Stimulated activated CD4-positive, alpha-beta T cell treated with anti-CD3 and anti-CD28 coated beads, Interleukin-4, amount 100 ng/mL, for 4 hours (primary cell): ENCODE data around the gene GATD1.
A peak's percentile ranks its signal among the peaks of the same experiment; 100 is the strongest.

Experiments used
- DNase-seq, 2 experiments: peaks; one replicate each; pipeline ENCODE4 v3.0.0-alpha.2; 2020

Gene GATD1

DNA sequence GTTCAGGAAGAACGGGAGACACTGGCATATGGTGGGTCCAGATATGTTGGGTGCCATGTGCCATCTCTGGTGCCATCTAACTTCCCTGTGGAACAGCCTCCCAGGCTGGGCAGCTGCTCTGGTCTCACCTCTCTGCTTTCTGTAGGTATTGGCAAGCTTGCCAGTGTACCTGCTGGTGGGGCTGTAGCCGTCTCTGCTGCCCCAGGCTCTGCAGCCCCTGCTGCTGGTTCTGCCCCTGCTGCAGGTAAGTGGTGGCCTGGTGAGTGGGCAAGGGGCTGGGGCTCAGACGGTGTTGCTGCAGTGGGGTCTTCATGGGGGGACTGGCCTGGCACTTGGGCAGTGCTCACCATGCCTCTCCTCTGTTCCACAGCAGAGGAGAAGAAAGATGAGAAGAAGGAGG is 35.1 kb upstream of the GATD1 start:
- DNase-seq, result no peak

DNA sequence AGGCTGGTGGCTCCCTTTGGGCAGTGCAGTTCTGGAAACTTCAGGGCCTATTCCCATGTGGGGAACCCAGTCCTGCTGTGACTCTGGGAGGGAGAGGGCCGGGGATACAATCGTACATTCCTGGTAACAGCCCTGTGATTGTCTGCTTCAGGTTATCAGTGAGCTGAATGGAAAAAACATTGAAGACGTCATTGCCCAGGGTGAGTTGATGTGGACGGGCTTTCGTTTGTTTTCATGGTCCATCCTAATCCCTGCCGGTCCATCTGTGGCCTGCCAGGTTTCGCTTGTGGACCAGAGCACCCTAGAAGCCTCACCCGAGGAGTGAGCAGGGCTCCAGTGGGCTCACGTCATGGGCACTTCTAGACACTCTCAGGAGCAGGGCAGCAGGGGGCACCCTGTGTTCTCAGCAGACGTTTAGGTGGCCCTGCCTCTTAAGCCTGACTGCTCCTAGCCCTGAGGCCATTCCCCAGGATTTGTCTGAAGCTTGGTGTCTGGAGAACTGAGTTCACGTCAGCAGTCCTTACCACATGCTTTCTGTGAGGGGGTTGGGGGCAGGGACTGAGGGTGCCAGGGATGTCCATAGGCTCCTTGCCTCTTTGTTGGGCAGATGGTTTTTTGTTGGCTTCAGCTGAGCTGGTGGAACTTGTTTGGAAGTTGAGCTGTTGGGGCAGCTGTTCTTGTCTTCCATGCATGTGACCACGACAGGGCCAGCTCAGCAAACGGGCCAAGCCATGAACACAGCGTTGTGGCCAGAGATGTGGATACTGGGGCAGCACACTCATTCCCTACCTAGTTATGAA is 34.4 kb upstream of the GATD1 start:
- DNase-seq, result no peak

DNA sequence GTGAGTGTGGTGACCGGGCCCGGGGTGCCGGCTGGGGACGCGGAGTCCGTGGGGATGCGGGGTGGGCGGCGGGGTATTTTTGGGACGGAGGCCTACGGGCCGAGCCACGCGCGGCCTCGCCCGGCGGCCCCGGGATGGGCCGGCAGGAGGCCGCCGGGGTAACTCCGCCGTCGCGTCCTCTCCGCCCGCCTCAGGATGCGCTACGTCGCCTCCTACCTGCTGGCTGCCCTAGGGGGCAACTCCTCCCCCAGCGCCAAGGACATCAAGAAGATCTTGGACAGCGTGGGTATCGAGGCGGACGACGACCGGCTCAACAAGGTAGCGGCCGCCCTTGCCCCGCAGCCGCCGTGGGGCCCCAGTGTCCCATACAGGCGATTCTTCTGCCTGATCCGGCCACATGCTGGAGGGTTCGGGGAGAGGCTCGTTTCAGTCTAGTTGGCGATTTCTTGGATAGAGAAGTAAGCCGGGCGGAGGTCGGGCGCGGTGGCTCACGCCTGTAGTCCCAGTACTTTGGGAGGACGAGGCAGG is 32.8 kb upstream of the GATD1 start:
- DNase-seq, result no peak

DNA sequence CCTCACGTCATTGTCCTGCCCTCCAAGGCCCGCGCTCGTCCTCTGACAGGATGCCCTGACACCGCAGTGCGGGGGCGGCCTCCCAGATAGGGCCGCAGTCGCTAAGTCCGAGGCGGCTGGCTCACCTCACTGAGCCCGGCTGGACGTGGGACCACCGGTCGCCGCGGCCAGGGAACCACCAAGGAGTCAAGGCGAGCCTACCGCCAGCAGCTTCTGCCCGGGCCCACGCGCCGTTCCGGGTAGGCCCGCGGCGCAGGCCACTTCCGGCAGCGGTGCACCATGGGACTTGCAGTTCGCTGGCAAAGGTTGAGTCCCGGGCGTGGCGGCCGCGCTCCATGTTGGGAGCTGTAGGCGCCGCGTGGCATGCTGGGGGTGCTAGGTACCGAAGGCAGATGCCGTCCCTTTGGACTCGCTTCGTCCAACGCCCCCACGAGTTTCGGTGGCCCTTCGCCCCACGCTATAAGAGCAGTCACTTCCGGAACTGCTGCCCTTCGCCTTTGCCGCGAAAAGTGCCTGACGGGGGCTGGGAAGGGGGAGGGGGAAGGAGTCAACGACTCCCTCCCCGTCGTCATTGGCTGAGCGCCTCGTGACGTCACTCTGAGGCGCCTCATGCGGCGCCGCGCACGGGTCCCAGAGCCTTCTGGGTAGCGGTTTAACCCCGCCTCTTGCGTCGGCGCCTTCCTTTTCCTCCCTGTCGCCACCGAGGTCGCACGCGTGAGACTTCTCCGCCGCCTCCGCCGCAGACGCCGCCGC is 32.2 kb upstream of the GATD1 start, which contains the start of gene RPLP2:
RPLP2 (plus strand) TSS at position 681 of the 753 bp plus-strand sequence. CDS start 268 bp downstream, outside the sequence.
- DNase-seq, result peak; percentile 95 to 97

DNA sequence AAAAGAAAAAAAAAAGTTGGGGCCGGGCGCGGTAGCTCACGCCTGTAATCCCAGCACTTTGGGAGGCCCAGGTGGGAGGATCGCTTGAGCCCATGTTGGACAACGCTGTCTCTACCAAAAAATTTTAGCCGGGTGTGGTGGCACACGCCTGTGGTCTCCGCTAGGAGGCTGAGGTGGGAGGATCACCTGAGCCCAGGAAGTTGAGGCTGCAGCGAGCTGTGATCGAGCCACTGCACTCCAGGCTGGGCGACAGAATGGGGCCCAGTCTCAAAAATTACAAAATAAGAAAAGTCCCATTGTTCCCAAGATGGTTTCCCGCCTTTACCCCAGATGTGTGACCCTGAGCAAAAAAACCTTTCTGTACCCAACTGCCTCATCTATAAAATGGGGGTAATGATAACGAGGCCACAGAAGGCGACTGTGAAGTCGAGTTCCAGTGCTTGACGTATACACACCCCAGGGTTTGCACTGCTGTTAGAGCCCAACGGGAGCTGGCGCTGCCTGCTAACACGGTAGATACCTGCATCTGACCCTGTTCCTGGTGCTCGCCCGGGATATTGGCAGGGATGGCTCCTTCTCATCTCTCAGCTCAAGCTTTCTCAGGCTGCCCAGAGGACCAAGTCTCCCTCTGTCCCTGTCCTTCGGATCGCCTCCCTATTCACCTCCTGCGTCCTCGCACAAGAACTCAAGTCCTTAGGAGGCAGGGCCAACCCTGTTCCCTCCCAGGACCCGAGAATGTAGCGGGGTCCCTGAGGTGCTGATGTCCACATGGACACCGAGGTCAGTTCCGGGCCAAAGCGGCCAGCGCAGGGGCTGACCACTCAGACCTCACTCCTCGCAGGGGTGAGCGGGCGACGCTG is 31.4 kb upstream of the GATD1 start:
- no peak for DNase-seq

DNA sequence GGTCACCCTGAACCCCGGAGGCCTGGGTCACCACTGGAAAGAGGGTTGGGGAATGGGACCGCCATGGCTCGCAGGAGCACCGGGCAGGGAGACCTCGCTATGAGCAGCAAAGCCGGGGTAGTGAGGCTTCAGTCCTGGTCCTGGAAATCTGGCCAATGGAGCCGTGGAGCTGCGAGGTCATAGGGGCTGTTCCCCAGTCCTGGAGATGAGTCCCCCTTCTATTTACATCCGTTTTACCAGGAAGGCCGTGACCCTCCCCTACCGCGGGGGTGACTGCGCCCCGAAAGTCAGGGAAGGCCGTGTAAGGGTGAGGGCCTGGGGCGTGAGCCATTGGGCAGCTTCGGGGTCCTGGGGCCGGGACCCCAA is 27.3 kb upstream of the GATD1 start:
- DNase-seq, result no peak

DNA sequence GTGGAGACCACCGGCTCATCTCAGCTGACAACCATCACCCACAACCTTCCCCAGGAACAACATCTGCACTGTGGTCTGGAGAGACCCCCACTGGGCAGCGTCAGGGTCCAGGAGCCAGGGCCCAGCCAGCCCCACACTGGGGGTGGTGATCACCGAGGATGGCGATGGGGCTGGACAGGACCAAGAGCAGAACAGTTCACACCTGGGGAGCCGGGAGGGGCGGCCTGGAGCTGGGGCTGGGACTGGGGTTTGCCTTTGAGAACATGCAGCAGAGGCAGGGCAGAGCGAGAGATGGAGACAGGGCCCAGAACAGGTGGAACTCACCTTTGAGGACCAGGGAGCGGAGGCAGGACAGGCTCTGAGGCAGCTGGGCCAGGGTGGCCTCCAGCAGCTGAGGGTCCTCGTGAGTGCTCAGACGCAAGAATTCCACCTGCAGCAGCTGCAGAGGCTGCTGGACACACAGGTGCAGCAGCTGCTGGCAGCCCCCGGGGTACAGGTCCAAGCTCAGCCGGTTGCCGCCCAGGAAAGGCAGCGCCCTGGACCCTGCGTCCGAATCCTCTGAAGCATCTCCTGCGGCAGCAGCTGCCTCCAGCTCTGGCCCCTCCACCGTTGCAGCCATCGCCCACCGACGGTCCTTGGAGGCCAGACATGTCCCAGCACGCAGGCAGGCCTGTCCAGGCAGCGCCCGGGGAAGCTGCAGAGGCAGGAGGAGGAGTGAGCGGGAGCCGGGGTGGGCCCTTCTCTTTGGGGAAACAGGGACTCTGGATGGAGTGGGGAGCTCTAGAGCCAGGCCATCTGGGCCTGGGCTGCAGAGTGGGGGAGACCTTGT is 26.7 kb upstream of the GATD1 start:
- no peak for DNase-seq

DNA sequence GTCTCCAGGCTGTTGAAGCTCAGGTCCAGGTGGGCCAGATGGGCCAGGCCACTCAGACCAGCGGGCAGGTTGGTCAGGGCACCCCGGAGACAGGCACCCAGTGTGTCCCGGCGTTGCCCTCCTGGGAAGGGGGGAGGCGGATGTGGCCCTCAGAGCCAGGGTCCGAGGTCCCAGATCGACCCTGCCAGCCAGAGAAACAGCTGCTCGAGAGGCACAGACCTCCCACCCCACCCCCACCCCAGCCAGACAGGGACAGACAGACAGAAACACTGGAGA is 26.1 kb upstream of the GATD1 start:
- DNase-seq, result no peak

DNA sequence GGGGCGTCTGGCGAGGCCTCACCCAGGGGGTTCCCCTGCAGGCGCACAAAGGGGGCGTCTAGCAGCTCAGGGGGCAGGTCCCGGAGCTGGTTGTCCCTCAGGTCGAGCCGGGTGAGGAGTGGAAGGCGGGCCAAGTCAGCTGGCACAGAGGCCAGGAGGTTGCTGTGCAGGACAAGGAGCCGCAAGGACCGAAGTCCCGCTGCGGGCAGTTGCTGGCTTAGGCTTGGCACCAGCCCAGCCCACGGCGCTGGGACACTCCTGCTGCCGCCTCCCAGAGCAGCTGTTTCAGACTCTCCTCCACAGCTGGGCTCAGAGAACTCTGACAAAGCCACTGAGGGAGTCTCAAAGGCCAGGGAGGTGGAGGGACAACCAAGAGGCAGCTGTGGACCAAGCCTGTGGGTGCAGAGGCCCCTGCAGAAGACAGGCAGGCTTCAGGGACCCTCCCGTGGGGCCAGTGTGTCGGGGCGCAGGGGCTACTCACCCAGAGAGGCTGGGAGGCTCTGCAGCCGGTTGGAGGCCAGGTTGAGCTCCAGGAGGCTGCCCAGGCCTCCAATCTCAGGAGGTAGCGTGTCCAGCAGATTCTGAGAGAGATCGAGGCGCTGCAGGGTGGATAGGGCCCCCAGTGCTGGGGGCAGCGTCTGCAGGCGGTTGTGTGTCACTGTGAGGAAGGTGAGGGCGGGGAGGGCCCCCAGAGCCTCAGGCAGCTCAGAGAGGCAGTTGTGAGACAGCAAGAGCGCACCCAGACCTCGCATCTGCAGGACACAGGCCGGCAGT is 25.6 kb upstream of the GATD1 start:
- no peak for DNase-seq

DNA sequence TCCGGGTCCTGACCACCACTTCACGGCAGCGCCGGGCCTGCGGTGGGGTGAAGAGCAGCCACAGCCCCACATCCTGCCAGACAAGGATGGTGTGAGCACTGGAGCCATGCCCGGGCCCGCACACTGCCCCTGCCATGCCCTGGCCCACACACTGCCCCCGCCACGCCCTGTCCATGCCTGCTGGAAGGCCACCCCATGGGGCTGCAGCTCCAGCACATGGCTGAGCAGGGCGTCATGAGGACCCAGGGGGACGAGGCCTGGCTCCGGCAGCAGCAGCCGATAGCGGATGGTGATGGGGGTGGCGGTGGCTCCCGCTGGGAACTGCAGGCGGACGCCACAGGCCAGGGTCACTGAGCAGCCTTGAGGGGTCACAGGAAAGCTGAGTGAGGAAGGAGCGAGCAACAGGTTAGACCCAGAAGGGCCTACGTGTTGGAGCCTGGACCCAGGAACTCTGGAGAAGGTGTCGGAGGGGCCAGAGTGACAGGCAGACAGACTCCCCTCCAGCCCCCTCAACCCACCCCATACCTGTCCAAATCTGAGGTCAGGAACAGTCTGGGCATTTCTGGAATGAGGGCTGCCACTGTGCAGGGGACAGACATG is 24.8 kb upstream of the GATD1 start:
- DNase-seq, result no peak

DNA sequence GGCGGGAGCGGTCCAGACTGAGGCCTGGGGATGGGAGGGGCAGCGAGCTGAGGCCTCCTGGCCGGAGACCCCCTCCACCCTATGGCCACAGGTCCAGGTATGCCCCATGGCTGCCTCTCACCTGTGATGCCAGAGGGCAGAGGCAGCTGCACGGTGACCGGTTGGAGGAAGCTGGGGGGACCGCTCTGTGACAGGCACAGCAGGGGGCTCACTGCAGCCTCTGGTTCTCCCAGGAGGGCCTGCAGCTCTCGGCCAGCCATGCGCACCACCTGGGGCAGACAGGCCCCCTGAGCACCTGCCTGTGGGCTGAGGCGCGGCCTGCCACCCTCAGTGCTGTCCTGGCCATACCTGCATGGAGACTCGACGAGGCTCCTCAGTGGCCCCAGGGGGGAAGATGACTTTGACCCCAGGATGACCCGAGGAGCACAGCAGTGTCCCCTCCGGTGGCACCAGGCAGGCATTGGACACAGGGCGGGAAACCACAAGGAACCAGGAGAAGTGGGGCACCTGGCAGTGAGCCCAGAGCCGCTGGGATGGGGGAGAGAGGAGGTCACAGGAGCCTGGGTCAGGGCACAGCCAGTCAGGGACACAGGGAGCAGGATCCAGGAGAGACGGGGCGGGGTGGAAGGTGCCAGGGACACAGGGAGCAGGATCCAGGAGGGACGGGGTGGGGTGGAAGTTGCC is 24.0 kb upstream of the GATD1 start:
- DNase-seq, result no peak

DNA sequence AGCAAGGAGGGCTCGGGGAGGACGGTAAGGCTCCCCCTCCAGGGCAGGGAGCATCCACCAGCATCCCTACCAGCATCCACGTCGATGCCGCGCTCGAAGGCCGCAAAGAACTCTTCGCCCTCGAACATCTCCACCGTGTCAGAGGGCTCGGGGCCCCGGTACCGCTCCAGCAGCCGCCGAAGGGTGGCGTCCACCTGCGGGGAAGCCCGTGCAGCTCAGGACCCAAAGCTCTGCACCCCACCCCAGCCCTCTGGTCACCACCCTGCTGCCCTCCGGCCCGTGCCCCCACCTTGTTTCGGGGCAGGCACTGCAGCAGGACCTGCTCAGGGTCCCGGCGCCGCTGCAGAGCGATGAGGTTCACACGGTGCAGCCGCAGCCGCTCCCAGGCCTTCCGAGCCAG is 23.2 kb upstream of the GATD1 start:
- DNase-seq, result no peak

DNA sequence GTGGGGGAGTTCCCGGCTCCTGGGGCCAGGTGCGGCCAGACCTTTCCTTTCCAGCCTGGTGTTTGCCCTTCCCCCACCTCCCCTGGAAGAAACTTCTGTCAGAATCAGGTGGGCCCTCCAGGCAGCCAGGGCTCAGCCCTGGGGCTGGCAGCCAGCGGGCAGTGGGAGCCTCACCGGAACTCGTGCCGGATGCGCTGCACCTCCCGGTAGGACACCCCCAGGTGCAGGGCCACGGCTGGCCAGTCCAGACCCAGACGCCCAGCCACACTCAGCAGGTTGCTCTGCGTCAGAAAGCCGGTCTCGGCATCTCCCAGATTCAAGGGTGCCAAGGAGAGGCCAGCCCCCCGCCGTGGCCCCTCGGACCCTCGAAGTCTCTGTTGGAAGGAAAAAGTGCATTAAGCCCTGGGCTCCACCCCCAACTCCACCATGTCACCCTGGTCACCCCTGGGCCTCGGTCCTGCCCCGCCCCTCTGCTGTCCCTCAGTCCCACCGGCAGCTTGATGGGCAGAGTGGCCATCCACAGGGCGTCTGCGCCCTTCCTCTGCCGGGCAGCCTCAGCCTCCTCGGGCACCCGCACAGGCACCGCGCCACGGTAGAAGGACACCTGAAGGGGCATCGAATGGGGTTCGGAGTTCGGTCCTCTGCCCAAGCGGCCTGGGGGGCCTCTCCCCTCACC is 22.5 kb upstream of the GATD1 start:
- DNase-seq, result no peak

DNA sequence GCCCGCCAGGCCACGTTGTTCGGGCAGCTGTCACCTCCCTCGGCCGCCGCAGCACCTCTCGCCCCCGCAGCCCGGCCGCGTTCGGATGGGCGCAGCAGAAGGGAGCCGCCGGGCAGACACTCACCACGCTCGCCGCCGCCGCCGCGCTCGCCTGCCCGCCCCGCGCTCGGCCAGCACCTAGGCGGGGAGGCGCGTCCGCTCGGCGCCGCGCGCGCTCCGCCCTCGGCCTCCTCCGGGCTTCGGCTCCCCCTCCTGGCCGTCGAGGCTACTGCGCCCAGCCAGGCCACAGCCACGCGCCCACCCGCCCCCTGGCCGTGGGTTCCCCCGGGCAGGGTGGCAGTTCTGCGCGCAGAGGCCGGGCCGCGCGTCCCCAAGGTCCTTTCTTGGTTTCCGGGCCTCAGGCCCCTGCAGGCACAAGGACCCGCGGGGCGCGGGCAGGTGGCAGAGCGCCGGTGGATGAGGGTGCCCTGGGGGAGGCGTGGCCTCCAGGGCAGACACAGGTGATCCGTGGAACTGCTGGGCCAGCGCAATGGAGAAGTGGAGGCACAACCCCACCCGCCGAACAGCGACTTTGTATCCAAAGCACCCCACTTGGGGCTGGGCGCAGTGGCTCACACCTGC is 20.9 kb upstream of the GATD1 start, which contains the start of gene SLC25A22:
SLC25A22 (minus strand) TSS at position 189 of the 621 bp plus-strand sequence. CDS start 3,275 bp downstream, outside the sequence.
- peak; percentile 76 to 87 for DNase-seq

DNA sequence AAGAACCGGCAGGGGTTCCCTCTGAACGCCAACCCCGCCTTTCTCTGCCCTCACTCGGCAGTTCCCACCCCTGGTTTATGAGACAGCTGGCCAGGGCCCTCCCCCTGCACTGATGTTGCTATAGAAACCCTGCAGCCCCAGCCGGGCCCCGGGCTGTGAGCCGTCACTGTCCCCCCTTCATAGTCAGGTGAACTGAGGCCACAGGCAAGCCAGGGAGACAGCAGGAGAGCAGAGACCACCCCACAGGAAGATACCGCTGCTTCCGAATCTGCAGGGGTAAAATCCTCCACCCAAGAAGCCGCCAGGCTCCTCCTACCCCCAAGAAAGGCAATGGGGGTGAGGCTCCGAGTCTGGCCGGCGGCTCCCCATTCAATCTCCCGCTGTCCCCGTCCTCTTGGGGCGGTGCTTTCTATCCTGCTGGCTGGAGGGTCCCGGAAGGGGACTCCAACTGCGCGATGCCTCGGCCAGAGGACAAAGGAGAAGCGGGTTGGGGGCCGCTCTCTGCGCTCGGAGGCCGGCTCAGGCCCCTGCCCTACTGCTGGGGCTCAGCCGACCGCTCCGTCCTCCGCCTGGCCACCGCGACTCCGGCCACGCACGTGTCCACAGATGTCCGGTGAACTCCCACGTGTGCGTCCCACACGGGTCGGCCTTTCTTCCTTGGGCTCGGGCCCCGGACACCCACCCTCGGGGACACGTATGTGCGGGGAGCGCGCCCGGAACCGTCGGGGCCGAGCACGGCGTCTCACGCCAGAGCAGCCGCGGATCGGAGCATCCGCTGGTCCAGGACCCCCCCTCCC is 20.2 kb upstream of the GATD1 start:
- peak; percentile 69 to 71 for DNase-seq

DNA sequence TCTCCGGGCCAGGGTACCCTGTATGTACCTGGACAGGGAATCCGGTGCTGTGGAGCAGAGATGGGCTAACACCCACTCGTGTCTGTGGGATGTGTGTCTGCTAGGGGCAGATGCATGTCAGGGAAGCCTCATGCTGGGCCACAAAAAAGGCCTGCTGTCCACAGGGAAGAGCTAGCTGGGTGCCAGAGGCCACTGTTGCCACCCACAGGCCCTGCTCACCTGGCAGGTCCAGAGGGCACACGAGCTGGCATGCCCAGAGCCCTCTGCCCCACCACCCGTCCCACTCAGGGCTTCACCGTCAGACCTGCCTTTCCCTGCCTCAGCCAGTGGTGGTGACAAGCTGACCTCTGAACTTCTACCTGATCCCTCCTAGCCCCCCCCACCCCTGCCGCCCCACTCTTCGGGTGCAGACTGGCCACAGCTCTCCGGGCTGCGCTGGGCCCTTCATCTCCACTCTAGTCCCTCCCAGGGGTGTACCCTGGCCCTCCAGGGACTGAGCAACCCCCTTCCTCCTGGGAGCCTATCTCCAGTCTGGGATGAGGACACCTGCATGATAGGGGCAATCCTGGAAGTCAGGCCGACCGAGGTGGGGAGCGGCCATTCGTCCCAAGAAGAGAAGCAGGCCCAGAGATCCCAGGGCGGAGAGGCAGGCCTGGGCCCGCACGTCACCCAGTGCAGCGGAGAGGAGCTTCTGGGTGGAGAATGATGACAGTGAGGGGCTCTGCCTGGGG is 19.4 kb upstream of the GATD1 start:
- DNase-seq, result no peak
